Stimulated activated CD4-positive, alpha-beta T cell treated with anti-CD3 and anti-CD28 coated beads, Interleukin-12 subunit alpha, Interleukin-12 subunit beta, amount 100 ng/mL, for 48 hours (primary cell): Measurements from ENCODE around the gene FOLR2.
"Not testable (repeated sequence)": the region's sequence is repeated elsewhere in the genome, so short reads cannot be mapped to it uniquely, and the experiment has no call there.

Source experiments
- DNase-seq, 3 donors: peaks; one replicate each; pipeline ENCODE4 v3.0.0-alpha.2; 2020; ENCODE audit warnings: low read depth in 2 of 3, low spot score in 1 of 3

Gene FOLR2

GRCh38 chr11:72216638-72217037 lies at the start of gene FOLR2:
FOLR2 (plus strand) TSS chr11:72216794; CDS start chr11:72218585, 1,791 bp downstream.
- DNase-seq: no peak

GRCh38 chr11:72169046-72169555 lies 47.5 kb upstream of the FOLR2 start:
- DNase-seq: not testable (repeated sequence)

GRCh38 chr11:72169754-72170153 lies 46.8 kb upstream of the FOLR2 start:
- DNase-seq: not testable (repeated sequence)

GRCh38 chr11:72172043-72172442 lies 44.6 kb upstream of the FOLR2 start:
- DNase-seq: not testable (repeated sequence)

- no peak for DNase-seq
Measured at GRCh38 chr11:72173291-72173690, 43.3 kb upstream of the FOLR2 start.

GRCh38 chr11:72174302-72175070 lies 42.1 kb upstream of the FOLR2 start:
- DNase-seq: no peak

- no peak for DNase-seq
Measured at GRCh38 chr11:72177656-72178055, 38.9 kb upstream of the FOLR2 start.

- DNase-seq: no peak
Measured at GRCh38 chr11:72179049-72179803, 37.4 kb upstream of the FOLR2 start.

GRCh38 chr11:72179804-72180396 lies 36.7 kb upstream of the FOLR2 start:
- peak in 2 of 3 donors; percentile 2 to 18 for DNase-seq

- not testable (repeated sequence) for DNase-seq
Measured at GRCh38 chr11:72180892-72181552, 35.6 kb upstream of the FOLR2 start.

- not testable (repeated sequence) for DNase-seq
Measured at GRCh38 chr11:72181553-72181958, 35.0 kb upstream of the FOLR2 start.

- DNase-seq: no peak
Measured at GRCh38 chr11:72188267-72188666, 28.3 kb upstream of the FOLR2 start.

GRCh38 chr11:72189455-72190250 lies 26.9 kb upstream of the FOLR2 start:
- DNase-seq: no peak

GRCh38 chr11:72190631-72191071 lies 25.9 kb upstream of the FOLR2 start:
- DNase-seq: no peak

GRCh38 chr11:72191961-72192381 lies 24.6 kb upstream of the FOLR2 start, which contains the start of gene FOLR1:
FOLR1 (plus strand) TSS chr11:72192140; CDS start chr11:72192174, 34 bp downstream.
- DNase-seq: no peak

- no peak for DNase-seq
Measured at GRCh38 chr11:72195518-72196270, 20.9 kb upstream of the FOLR2 start.

GRCh38 chr11:72201445-72201844 lies 15.1 kb upstream of the FOLR2 start:
- DNase-seq: not testable (repeated sequence)

GRCh38 chr11:72202571-72202970 lies 14.0 kb upstream of the FOLR2 start:
- no peak for DNase-seq

- DNase-seq: no peak
Measured at GRCh38 chr11:72203163-72203562, 13.4 kb upstream of the FOLR2 start.
